Measurements from ENCODE around the gene CPSF2. TPM values are rescaled to one million over a fixed set of nuclear protein-coding genes. Genes with fewer than 3 reads are reported as not detected.
A peak's percentile ranks its signal among the peaks of the same experiment; 100 is the strongest.

CPSF2 gene
- 10 to 100 TPM; 19.2 to 38.2 (median 26.8) TPM for polyA plus RNA-seq

- peaks cover 1 to 16% (median 3%) of the 10 kb centered on the region in 3 donors for H3K27me3 Mint-ChIP-seq (ENCODE audit: low read depth in 3 of 3)
- no peaks in the 10 kb centered on the region for H3K9me3 Mint-ChIP-seq
- peak within 1 kb of the TSS; percentile 96 to 100 (median 99) for H3K4me3 Mint-ChIP-seq
- peaks cover 0 to 6% (median 3%) of the 10 kb centered on the region in 3 donors for H3K36me3 Mint-ChIP-seq
- DNase-seq: peak; percentile 83 to 86 (median 86)
- peaks cover 42 to 62% of the 10 kb centered on the region in 2 donors for H3K4me1 Mint-ChIP-seq
- peak within 1 kb of the TSS; percentile 97 to 100 (median 100) for H3K27ac Mint-ChIP-seq
These were observed at the start of gene CPSF2, which contains the start of gene NDUFB1 for GRCh38 chr14:92121670-92122350. Gene CPSF2 (plus strand): TSS chr14:92121969. CDS start chr14:92130985, 9,016 bp downstream. Gene NDUFB1 (minus strand): TSS chr14:92121706. CDS start chr14:92117637, 4,069 bp downstream.

DNA sequence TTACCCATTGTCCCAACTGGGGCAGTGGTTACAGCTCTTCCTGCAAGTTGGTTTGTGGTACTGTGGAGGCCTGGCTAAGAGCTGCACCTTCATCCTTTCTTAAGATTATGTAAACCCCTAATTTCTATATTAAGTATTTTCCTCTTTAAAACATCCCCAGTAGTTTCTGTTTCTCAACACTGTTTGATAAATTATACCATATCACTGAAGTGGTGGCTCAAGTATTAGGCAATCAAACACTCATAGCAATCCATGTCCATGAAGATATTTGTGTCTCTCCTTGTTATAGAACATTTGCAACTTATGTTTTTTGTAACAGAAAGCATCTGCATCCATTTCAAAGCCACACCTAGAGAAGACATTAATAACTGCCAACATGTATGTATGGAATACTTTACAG is 47.2 kb upstream of the CPSF2 start:
- Mint-ChIP-seq H3K4me1 (no peaks in the 10 kb centered on the region), H3K4me3 (no peak overlapping the region), H3K27me3 (ENCODE audit: low read depth in 3 of 3) (peaks cover 0 to 2% (median 0%) of the 10 kb centered on the region in 3 donors), H3K27ac (no peak overlapping the region), H3K36me3 (peaks cover 5 to 14% (median 12%) of the 10 kb centered on the region in 3 donors), H3K9me3 (no peaks in the 10 kb centered on the region)
- no peak for DNase-seq

GRCh38 chr14:92088494-92088893 is 33.3 kb upstream of the CPSF2 start:
- no peaks in the 10 kb centered on the region for H3K4me1 Mint-ChIP-seq
- peaks cover 0 to 3% (median 0%) of the 10 kb centered on the region in 3 donors for H3K27me3 Mint-ChIP-seq (ENCODE audit: low read depth in 3 of 3)
- no peak overlapping the region for H3K27ac Mint-ChIP-seq
- H3K9me3 Mint-ChIP-seq: no peaks in the 10 kb centered on the region
- peaks cover 25 to 35% (median 31%) of the 10 kb centered on the region in 3 donors for H3K36me3 Mint-ChIP-seq
- DNase-seq: no peak
- H3K4me3 Mint-ChIP-seq: no peak overlapping the region

DNA sequence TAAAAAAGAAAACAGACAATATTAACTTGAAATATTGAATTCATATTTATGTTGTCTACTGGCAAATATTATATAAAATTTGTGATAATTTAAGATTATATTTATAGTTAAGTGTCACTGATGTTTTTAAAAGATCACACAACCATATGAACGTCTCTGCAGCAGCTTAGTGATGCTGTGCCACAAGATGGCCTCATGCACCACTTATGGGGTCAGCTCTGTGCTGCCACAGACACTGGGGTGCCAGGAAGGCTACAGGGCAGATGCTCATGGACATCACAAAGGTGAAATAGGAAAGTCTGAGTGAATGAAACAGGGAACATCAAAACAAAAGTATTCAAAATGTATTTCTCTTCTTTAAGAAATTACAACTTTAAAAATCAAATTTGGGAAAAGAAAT is 28.4 kb upstream of the CPSF2 start:
- Mint-ChIP-seq H3K9me3 (no peaks in the 10 kb centered on the region), H3K36me3 (peaks cover 14 to 29% (median 19%) of the 10 kb centered on the region in 3 donors), H3K27ac (no peak overlapping the region), H3K27me3 (ENCODE audit: low read depth in 3 of 3) (peaks cover 0 to 1% (median 0%) of the 10 kb centered on the region in 3 donors), H3K4me3 (no peak overlapping the region), H3K4me1 (peaks cover 0 to 2% of the 10 kb centered on the region in 2 donors)
- peak in 2 of 3 donors; percentile 3 to 5 for DNase-seq

DNA sequence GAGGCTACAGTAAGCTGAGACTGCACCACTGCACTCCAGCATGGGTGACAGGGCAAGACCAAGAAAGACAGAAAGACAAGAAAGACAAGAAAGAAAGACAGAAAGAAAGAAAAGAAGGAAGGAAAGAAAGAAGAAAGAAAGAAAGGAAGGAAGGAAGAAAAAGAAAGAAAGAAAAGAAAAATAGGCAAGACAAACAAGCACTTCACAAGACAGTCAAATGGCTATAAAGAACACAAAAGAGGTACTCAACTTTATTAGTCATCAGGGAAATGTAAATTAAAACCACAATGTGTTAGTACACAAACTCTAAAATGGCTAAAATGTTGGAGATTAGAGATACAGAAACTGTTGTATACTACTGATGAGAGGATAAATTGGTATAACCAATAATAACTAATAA is 22.0 kb upstream of the CPSF2 start:
- H3K9me3 Mint-ChIP-seq: no peaks in the 10 kb centered on the region
- no peak overlapping the region for H3K4me3 Mint-ChIP-seq
- H3K27ac Mint-ChIP-seq: no peak overlapping the region

GRCh38 chr14:92103363-92103989 is 18.3 kb upstream of the CPSF2 start:
- Mint-ChIP-seq H3K27me3 (ENCODE audit: low read depth in 3 of 3) (peaks cover 3 to 5% (median 4%) of the 10 kb centered on the region in 3 donors), H3K27ac (no peak overlapping the region), H3K9me3 (no peaks in the 10 kb centered on the region), H3K36me3 (no peaks in the 10 kb centered on the region), H3K4me1 (peaks cover 14 to 30% of the 10 kb centered on the region in 2 donors), H3K4me3 (peak overlapping the region in 2 of 5 donors; percentile 8 to 29)
- no peak for DNase-seq

More for the DNA sequence above, 22.0 kb upstream of the CPSF2 start:
- Mint-ChIP-seq H3K36me3 (peaks cover 1 to 9% (median 1%) of the 10 kb centered on the region in 3 donors), H3K27me3 (ENCODE audit: low read depth in 3 of 3) (peaks cover 0 to 2% (median 0%) of the 10 kb centered on the region in 3 donors), H3K4me1 (peaks cover 3 to 17% of the 10 kb centered on the region in 2 donors)
- DNase-seq: no peak

DNA sequence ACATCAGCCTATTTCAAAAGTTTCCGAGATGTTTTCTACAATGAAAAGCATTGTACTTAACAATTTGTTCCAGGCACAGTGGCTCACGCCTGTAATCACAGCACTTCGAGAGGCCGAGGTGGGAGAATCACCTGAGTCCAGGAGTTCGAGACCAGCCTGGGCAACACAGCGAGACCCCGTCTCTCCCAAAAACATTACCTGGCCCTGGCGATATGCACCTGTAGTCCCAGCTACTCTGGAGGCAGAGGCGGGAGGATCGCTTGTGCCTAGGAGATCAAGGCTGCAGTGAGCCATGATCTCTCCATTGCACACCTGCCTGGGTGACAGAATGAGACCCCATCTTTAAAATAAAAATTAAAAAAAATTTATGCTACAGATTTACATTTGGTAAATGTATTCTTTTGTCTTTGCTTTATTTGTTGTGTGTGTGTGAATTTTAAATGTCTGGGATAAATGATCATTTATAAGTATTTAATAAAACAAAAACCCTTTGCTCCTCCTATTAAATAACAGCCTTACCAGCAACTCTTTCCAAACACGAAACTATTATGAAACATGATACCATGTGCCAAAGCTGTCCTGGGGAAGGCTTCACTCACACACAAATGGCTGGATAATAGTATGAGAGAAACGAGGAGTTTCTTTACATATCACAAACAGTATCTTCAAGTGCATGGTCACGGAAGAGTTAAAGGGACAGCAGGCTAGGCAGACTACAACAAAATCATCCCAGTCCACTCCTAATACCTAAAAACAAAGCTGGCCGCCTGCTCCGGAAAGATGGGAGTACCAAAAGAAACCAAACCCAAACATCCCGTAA is 16.5 kb upstream of the CPSF2 start:
- peak overlapping the region; percentile 93 to 100 (median 95) for H3K4me3 Mint-ChIP-seq
- peaks cover 4 to 6% (median 5%) of the 10 kb centered on the region in 3 donors for H3K27me3 Mint-ChIP-seq (ENCODE audit: low read depth in 3 of 3)
- H3K36me3 Mint-ChIP-seq: no peaks in the 10 kb centered on the region
- peak overlapping the region; percentile 88 to 98 (median 94) for H3K27ac Mint-ChIP-seq
- no peak for DNase-seq
- H3K9me3 Mint-ChIP-seq: no peaks in the 10 kb centered on the region
- H3K4me1 Mint-ChIP-seq: peaks cover 14 to 24% of the 10 kb centered on the region in 2 donors

GRCh38 chr14:92105893-92106142 is 16.0 kb upstream of the CPSF2 start:
- Mint-ChIP-seq H3K27me3 (ENCODE audit: low read depth in 3 of 3) (peaks cover 4 to 6% (median 5%) of the 10 kb centered on the region in 3 donors), H3K9me3 (no peaks in the 10 kb centered on the region), H3K4me3 (peak overlapping the region; percentile 93 to 100 (median 95)), H3K4me1 (peaks cover 14 to 24% of the 10 kb centered on the region in 2 donors), H3K36me3 (no peaks in the 10 kb centered on the region), H3K27ac (peak overlapping the region; percentile 88 to 98 (median 94))
- no peak for DNase-seq

DNA sequence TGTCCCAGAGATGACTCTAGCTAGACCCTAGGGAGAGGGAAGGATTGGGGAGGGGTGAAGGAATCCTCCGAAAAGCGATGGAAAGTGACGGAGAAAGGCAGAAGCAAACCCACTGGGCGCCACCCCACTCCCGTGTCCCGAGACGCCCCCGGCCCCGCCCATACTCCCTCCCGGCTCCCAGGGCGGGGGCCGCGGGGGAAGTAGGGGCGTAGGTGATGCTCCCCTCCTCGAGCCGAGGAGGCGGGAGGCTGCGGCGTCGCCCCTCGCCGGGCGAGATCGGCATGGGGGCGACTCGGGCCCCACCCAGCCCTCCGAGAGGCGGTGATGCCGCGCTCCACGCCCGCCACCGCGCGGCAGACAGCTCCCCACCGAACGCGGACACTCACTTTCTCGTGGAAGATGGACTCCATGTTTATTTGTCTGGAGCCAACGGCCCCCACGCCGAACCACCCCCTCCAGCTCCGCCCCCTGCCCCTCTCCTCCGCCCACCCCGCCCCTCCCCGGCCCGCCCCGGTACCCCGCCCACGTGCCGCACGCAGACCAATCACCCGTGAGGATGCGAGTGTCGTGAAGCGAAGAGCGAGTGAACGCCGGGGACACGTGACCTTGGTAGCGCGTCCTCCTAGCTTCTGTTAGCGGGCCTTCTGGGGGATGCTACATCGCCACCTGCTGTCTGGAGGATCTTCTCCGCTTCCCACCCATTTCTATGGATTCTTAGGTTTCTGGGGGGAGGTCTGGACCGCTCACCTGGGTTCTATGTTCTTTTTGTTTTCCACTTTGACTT is 15.4 kb upstream of the CPSF2 start, which contains the start of gene ATXN3:
Gene ATXN3 (minus strand): TSS at position 440 of the 784 bp plus-strand sequence. CDS start 30 bp downstream, at position 410.
- DNase-seq: peak; percentile 90 to 94 (median 94)
- H3K4me3 Mint-ChIP-seq: peak within 1 kb of the TSS; percentile 93 to 100 (median 95)
- peaks cover 4 to 6% (median 5%) of the 10 kb centered on the region in 3 donors for H3K27me3 Mint-ChIP-seq (ENCODE audit: low read depth in 3 of 3)
- peak within 1 kb of the TSS; percentile 88 to 98 (median 94) for H3K27ac Mint-ChIP-seq
- peaks cover 14 to 24% of the 10 kb centered on the region in 2 donors for H3K4me1 Mint-ChIP-seq
- H3K36me3 Mint-ChIP-seq: no peaks in the 10 kb centered on the region
- H3K9me3 Mint-ChIP-seq: no peaks in the 10 kb centered on the region

- no peak for DNase-seq
- Mint-ChIP-seq H3K4me1 (peaks cover 11 to 17% of the 10 kb centered on the region in 2 donors), H3K9me3 (no peaks in the 10 kb centered on the region), H3K27ac (no peak overlapping the region), H3K4me3 (no peak overlapping the region), H3K27me3 (ENCODE audit: low read depth in 3 of 3) (peaks cover 4 to 5% (median 5%) of the 10 kb centered on the region in 3 donors), H3K36me3 (no peaks in the 10 kb centered on the region)
These were observed 13.2 kb upstream of the CPSF2 start for GRCh38 chr14:92108345-92109254.

GRCh38 chr14:92109490-92109889 is 12.3 kb upstream of the CPSF2 start:
- Mint-ChIP-seq H3K4me3 (no peak overlapping the region), H3K36me3 (no peaks in the 10 kb centered on the region), H3K9me3 (no peaks in the 10 kb centered on the region), H3K27ac (no peak overlapping the region), H3K4me1 (peaks cover 11 to 17% of the 10 kb centered on the region in 2 donors), H3K27me3 (ENCODE audit: low read depth in 3 of 3) (peaks cover 4 to 5% (median 5%) of the 10 kb centered on the region in 3 donors)
- DNase-seq: no peak

DNA sequence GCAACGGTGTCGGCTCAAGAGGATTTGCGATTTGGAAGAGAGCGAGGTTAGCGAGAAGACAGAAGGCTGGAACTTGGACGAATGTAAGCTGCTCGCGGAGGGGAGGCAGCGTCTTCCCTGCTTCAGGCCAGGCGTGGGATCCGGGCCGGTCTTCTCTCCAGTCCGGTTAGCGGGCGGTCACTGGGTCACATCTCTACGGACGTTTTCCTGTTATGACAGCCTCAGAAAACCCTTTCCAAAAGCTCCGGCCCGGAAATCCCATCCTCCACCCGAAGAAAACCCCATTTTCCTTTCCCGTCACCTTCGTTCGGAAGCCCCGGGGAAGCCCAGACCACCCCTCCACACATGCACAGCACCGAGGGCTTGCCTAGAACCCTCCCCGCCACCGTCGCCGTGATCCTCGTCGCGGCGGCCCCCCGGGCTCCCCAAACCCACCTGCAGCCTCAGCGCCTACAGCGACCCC is 531 bp upstream of the CPSF2 start:
- H3K9me3 Mint-ChIP-seq: no peaks in the 10 kb centered on the region
- H3K4me3 Mint-ChIP-seq: peak overlapping the region; percentile 96 to 100 (median 99)
- H3K27me3 Mint-ChIP-seq (ENCODE audit: low read depth in 3 of 3): peaks cover 1 to 16% (median 3%) of the 10 kb centered on the region in 3 donors
- H3K27ac Mint-ChIP-seq: peak overlapping the region; percentile 97 to 100 (median 98)
- peaks cover 44 to 63% of the 10 kb centered on the region in 2 donors for H3K4me1 Mint-ChIP-seq
- peaks cover 0 to 8% (median 3%) of the 10 kb centered on the region in 3 donors for H3K36me3 Mint-ChIP-seq
- DNase-seq: no peak
